ENCODE results near the gene REPS1.

REPS1 gene

DNA sequence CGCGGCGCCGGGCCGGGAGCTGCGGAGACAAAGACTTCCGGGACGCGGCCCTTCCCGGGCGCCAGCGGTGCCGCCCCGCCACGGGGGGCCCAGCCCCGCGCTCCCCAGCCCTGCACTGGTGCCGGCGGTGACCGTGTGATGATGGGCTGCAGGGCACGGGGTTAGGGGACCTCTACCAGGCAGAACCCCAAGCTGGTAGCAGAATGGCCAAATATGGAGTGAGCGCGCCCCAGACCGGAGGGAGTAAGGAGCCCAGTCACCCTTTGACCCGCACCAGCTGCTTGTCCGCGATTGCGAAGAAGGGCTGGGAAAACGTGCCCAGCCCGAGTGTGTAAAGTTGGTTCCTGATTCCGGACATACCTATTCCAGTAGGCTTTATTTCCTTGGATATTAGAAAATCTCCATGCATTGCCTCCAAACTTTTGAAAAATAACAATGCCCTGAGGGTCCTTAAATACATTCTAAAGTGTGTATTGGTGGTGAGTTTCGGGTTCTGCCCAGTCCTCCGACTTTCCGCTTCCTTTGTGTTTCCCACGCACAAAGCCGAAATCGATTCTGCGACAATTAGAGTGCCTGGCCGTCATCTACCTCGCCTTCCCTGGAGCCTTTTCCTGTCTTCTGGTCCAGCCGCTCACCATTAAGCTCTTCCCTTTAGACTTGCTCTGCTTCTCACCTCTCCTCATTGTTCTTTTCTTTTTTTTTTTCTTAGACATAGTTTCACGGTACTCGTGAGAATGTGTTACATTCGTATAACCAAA is 41.6 kb upstream of the REPS1 start:
- peaks cover 8% of the 10 kb centered on the region; the same call in 1 of the 2 replicates for H3K27me3 ChIP-seq (ENCODE audit: control insufficient read depth, low read length)
- H4K20me1 ChIP-seq (ENCODE audit: control insufficient read depth, insufficient read depth, low read depth, low read length): peaks cover 21% of the 10 kb centered on the region
- peaks cover 40% of the 10 kb centered on the region for H3K79me2 ChIP-seq (ENCODE audit: control insufficient read depth, low read length)
- no peaks in the 10 kb centered on the region for H3K9me2 ChIP-seq (replicated peaks; ENCODE audit: control insufficient read depth, low read length)
- peaks cover 33% of the 10 kb centered on the region for H3K4me1 ChIP-seq (ENCODE audit: control insufficient read depth, low read length)
- H3F3A ChIP-seq (ENCODE audit: control insufficient read depth, insufficient read depth): peaks cover 16% of the 10 kb centered on the region
- H3K27ac ChIP-seq (ENCODE audit: low read depth, low read length): peak overlapping the region; percentile 52
- no peak for TF ChIP-seq EZH2phosphoT487 (IDR thresholded peaks at IDR 0.05; ENCODE audit: borderline replicate concordance, low read length)
- TF ChIP-seq, protein P1, sequence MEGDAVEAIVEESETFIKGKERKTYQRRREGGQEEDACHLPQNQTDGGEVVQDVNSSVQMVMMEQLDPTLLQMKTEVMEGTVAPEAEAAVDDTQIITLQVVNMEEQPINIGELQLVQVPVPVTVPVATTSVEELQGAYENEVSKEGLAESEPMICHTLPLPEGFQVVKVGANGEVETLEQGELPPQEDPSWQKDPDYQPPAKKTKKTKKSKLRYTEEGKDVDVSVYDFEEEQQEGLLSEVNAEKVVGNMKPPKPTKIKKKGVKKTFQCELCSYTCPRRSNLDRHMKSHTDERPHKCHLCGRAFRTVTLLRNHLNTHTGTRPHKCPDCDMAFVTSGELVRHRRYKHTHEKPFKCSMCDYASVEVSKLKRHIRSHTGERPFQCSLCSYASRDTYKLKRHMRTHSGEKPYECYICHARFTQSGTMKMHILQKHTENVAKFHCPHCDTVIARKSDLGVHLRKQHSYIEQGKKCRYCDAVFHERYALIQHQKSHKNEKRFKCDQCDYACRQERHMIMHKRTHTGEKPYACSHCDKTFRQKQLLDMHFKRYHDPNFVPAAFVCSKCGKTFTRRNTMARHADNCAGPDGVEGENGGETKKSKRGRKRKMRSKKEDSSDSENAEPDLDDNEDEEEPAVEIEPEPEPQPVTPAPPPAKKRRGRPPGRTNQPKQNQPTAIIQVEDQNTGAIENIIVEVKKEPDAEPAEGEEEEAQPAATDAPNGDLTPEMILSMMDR (IDR thresholded peaks at IDR 0.05; ENCODE audit: low read depth, low read length, poor library complexity, severe bottlenecking): no peak
- H3K36me3 ChIP-seq (ENCODE audit: control insufficient read depth, low read length): peaks cover 9% of the 10 kb centered on the region
- no peaks in the 10 kb centered on the region for H3K9me3 ChIP-seq (ENCODE audit: control insufficient read depth, insufficient read depth, low read length)
- peak overlapping the region; percentile 98 for H3K4me2 ChIP-seq (ENCODE audit: low read length)
- peak overlapping the region; percentile 96 for H3K4me3 ChIP-seq (ENCODE audit: low read length)

DNA sequence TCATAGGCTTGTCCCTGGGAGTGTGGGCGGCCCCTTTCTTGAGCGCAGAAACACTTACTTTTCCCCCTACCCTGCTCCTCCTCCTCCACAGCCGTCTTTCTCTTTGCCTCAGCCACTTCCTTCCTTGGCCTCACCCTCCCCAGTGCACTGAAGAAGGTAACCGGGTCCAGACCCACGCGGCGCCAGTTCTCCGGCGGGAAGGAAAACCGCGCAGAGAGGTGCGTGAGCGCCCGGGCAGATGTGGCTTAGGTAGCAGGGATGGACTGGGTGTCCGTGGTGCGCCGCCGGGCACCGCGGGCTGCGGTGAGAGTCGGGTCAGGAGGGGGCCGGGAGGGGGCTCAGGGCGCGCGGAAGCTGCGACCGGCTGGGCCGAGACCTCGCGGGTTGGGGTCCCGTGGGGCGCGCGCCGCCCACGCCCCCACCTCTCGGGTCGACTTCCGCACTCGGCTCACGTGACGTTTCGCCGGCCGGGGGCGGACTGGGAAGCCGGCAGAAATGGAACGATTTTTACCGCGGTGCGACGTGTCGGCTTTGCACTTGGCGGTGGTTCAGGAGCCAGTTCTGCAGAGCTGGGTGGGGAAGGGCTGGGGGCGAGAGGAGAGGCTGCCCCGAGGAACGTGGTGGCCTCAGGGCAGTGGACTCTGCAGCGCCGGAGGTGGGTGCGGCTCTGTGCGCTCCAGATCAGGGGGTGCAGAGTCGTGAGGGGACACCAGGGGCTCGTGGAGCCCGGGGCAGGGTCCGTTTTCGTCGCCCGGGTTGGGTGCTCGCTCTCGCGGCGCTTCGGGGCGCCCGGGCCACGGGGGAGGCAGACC is 40.8 kb upstream of the REPS1 start, which contains the start of gene ABRACL:
ABRACL (plus strand) TSS at position 88 of the 812 bp plus-strand sequence. CDS start 5,416 bp downstream, outside the sequence.
- peak within 1 kb of the TSS; percentile 59 for H3K27ac ChIP-seq (ENCODE audit: low read depth, low read length)
- H3K4me1 ChIP-seq (ENCODE audit: control insufficient read depth, low read length): peaks cover 33% of the 10 kb centered on the region
- peak within 1 kb of the TSS; percentile 96 for H3K4me3 ChIP-seq (ENCODE audit: low read length)
- peaks cover 4% of the 10 kb centered on the region; the same call in 1 of the 2 replicates for H3K36me3 ChIP-seq (ENCODE audit: control insufficient read depth, low read length)
- H3K27me3 ChIP-seq (ENCODE audit: control insufficient read depth, low read length): peaks cover 8% of the 10 kb centered on the region; the same call in 1 of the 2 replicates
- peaks cover 40% of the 10 kb centered on the region for H3K79me2 ChIP-seq (ENCODE audit: control insufficient read depth, low read length)
- peak within 1 kb of the TSS; percentile 98 for H3K4me2 ChIP-seq (ENCODE audit: low read length)
- no peak for TF ChIP-seq EZH2phosphoT487 (IDR thresholded peaks at IDR 0.05; ENCODE audit: borderline replicate concordance, low read length)
- H4K20me1 ChIP-seq (ENCODE audit: control insufficient read depth, insufficient read depth, low read depth, low read length): peaks cover 21% of the 10 kb centered on the region
- H3K9me2 ChIP-seq (replicated peaks; ENCODE audit: control insufficient read depth, low read length): no peaks in the 10 kb centered on the region
- H3F3A ChIP-seq (ENCODE audit: control insufficient read depth, insufficient read depth): peaks cover 16% of the 10 kb centered on the region
- no peaks in the 10 kb centered on the region for H3K9me3 ChIP-seq (ENCODE audit: control insufficient read depth, insufficient read depth, low read length)

DNA sequence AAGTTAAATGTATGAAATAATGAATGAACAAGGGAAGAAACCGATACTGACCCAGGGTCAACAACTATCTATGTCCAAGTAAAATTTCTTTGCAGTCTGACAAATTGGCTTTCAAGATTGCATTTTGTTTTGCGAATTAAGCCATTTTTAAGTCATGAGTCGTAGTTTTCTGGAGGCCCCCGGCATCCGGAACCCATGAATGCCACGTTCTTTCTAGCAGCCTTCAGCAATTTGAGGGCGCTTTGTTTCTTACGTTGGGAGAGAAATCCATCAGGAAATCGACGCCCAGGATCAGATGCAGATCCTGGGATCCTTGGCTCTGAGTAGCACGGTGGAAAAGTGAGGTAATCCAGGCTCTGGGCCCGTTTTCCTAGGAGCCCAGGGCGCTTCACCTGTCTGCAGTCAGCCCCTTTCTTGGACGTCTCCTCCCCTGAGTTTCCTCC is 40.2 kb upstream of the REPS1 start:
- Histone ChIP-seq H3K9me2 (replicated peaks; ENCODE audit: control insufficient read depth, low read length) (no peaks in the 10 kb centered on the region), H3K36me3 (ENCODE audit: control insufficient read depth, low read length) (no peaks in the 10 kb centered on the region), H3K79me2 (ENCODE audit: control insufficient read depth, low read length) (peaks cover 36% of the 10 kb centered on the region), H3K4me1 (ENCODE audit: control insufficient read depth, low read length) (peaks cover 33% of the 10 kb centered on the region), H3K27me3 (ENCODE audit: control insufficient read depth, low read length) (peaks cover 8% of the 10 kb centered on the region; the same call in 1 of the 2 replicates), H3K4me3 (ENCODE audit: low read length) (peak overlapping the region; percentile 96), H3F3A (ENCODE audit: control insufficient read depth, insufficient read depth) (peaks cover 16% of the 10 kb centered on the region), H3K9me3 (ENCODE audit: control insufficient read depth, insufficient read depth, low read length) (no peaks in the 10 kb centered on the region), H4K20me1 (ENCODE audit: control insufficient read depth, insufficient read depth, low read depth, low read length) (peaks cover 15% of the 10 kb centered on the region), H3K27ac (ENCODE audit: low read depth, low read length) (peak overlapping the region; percentile 59), H3K4me2 (ENCODE audit: low read length) (peak overlapping the region; percentile 98)
- no peak for TF ChIP-seq EZH2phosphoT487 (IDR thresholded peaks at IDR 0.05; ENCODE audit: borderline replicate concordance, low read length)
- TF ChIP-seq, protein P1 (IDR thresholded peaks at IDR 0.05; ENCODE audit: low read depth, low read length, poor library complexity, severe bottlenecking): no peak

Measured in DOHH2 (cell line).